GM12891 (cell line): Measurements from ENCODE around the gene ASTN2.

Experiments used
- DNase-seq: peaks from one replicate; pipeline ENCODE4 v3.0.0; 2011; ENCODE audit warnings: low spot score; ENCODE audit not compliant: insufficient read length
- FAIRE-seq: peaks from 2 replicates; lab custom pipeline; 2011; peaks lifted over from hg19 to GRCh38; lab: Jason Lieb, UNC
- PAX5 ChIP-seq: IDR thresholded peaks from 2 replicates; pipeline ENCODE4 v1.6.1; 2011; ENCODE audit warnings: low read length, moderate library complexity, mild to moderate bottlenecking; ENCODE audit not compliant: insufficient read depth, severe bottlenecking
- POLR2A ChIP-seq: IDR thresholded peaks from 2 replicates; pipeline ENCODE4 v1.6.1; 2011; ENCODE audit warnings: low read depth, low read length, control low read depth
- POLR2AphosphoS5 ChIP-seq: IDR thresholded peaks from 2 replicates; pipeline ENCODE4 v1.6.1; 2011; ENCODE audit warnings: low read depth, low read length, control low read depth
- POU2F2 ChIP-seq: IDR thresholded peaks from 2 replicates; pipeline ENCODE4 v1.6.1; 2011; ENCODE audit warnings: low read depth, mild to moderate bottlenecking, control low read depth, low read length, moderate library complexity
- SPI1 ChIP-seq: IDR thresholded peaks from 2 replicates; pipeline ENCODE4 v1.6.1; 2011; ENCODE audit warnings: low read depth, low read length, control low read depth
- TAF1 ChIP-seq: IDR thresholded peaks from 2 replicates; pipeline ENCODE4 v1.6.1; 2011; ENCODE audit warnings: low read depth, low read length, control low read depth

The ASTN2 gene

DNA sequence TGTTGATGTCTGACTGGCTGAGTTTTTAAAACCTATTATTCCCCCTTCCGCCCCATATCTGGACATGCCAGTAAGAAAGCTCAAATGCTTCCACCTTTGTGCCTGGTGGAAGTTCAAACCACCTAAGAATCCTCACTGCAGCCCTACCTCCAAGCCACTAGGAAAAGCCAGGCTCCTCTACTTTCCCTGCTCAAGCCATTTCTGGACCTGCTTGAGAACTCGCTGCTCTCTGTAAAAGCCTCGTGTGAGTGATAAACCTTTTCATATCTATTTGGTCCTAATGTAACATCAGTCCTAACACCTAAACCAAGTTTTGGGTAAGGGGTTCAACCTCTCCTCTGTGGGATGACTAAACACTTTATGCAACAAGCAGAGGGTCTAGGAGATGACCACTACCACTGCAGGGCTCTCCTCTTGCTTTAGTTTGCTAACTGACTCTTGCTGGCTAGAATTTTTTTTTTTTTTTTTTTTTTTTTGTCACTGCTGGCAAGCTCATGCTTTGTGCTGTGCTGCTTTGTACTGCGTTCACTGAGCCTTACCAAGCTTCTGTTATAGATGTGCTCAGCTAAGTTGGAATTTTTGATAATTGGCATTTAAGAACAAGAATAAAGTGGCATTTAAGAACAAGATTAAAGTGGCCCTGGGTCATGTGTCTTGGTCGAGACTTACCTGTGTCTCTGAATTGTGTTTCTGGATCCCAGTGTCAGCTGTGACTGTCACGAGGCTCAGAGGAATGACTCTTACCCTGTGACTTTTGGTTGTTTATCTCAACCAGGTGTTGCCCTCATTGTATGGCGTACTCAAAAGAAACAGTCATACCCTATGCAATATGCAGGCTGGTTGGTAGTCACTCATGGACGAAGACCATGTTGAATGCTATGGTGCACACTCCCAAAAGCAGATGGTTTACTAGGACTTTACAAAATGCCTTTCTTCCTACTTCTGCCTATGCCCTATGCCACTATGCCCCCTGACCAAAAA is 708.3 kb downstream of the ASTN2 start:
- FAIRE-seq, result no peak
- no peak for TF ChIP-seq SPI1
- no peak for TF ChIP-seq POU2F2
- no peak for TF ChIP-seq PAX5
- no peak for TF ChIP-seq POLR2A
- no peak for TF ChIP-seq POLR2AphosphoS5
- TF ChIP-seq TAF1, result no peak
- DNase-seq, result no peak

DNA sequence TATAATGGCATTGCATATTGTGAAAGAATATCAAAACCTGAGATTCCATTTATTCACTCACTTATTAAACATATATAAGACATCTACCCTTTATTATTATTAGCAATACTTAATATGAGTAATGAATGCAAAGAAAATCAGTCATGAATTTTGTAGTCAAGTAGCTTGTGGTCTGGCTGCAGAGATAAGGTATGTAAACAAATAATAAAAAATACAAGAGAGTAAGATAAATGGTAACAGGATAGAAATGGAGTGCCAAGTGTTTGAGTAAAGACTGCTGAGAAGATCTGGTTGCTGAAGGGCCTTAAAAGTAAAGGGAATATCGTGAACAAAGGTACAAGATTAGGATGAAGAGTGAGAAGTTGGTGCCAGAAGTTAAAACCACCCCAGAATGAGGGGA is 709.3 kb downstream of the ASTN2 start:
- FAIRE-seq (no peak), DNase-seq (no peak)
- TF ChIP-seq POLR2AphosphoS5 (no peak), POLR2A (no peak), SPI1 (no peak), PAX5 (no peak), POU2F2 (no peak), TAF1 (no peak)

DNA sequence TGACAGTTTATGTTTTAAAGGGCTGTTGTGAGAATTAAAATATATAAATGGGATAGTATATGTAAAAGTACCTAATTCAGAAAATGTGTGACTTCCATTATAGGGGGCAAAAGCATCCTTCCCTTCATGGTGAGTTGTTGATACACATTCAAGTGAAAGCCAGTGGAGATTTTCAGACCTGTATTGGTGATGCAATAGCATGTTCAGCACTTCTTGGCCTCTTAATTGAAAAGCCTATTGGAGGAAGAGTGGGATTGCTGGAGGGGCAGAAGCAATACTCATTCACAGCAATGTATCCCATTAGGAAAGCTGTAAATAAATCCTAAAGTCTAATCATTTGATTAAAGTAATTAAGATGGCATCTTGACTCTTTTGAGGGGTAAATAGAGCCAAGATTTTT is 710.4 kb downstream of the ASTN2 start:
- TF ChIP-seq TAF1 (no peak), POLR2AphosphoS5 (no peak), PAX5 (no peak), POLR2A (no peak), POU2F2 (no peak), SPI1 (no peak)
- DNase-seq, result no peak
- no peak for FAIRE-seq

DNA sequence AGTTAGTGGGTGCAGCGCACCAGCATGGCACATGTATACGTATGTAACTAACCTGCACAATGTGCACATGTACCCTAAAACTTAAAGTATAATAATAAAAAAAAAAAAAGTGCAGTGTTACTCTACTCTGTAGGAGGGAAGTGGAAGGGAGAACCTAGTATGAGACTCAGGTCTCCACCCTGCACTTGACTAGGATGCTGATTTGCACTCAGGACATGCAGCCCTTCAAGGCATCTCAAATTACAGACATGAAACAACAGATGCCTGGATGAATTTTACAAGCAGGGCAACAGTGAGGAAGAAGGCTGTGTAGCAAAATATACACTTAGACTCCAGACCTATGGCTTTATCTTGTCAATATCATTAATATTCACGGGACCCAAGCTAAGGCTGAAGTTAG is 711.2 kb downstream of the ASTN2 start:
- FAIRE-seq (no peak), DNase-seq (no peak)
- no peak for TF ChIP-seq PAX5
- no peak for TF ChIP-seq POLR2A
- TF ChIP-seq SPI1, result no peak
- TF ChIP-seq POU2F2, result no peak

DNA sequence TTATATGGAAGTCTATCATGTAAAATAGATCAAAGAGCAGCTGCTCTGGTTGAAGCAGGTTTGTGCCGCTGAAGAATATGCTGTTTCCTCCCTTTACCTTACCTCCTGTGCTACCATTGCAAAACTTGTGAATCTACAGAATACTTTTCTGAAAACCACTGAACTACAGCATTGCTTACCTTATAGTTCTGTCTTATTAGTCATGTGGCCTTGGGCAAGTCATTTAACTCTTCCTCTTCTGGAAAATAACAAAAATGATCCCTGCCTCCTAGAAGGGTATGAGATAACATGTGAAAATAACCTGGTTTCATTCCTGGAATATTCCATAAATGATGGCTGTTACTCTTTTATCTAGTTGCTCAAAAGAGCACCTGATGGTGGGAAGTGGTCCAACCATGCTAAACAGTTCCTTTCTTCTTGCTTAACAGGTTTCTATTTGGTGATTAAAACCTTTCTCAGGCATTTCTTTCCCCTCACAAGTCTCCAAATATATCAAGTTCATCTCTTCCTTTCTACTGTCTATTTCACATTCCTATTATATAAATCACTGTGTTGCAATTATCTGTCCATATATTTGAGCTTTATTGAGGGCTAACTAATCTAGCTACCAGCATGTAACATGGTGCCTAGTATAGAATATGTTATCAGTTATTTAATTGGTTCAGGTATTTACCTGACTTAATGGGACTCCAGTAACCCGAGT is 712.8 kb downstream of the ASTN2 start:
- no peak for DNase-seq
- FAIRE-seq, result no peak
- TF ChIP-seq POU2F2 (no peak), SPI1 (no peak), POLR2AphosphoS5 (no peak), TAF1 (no peak), POLR2A (no peak), PAX5 (no peak)

DNA sequence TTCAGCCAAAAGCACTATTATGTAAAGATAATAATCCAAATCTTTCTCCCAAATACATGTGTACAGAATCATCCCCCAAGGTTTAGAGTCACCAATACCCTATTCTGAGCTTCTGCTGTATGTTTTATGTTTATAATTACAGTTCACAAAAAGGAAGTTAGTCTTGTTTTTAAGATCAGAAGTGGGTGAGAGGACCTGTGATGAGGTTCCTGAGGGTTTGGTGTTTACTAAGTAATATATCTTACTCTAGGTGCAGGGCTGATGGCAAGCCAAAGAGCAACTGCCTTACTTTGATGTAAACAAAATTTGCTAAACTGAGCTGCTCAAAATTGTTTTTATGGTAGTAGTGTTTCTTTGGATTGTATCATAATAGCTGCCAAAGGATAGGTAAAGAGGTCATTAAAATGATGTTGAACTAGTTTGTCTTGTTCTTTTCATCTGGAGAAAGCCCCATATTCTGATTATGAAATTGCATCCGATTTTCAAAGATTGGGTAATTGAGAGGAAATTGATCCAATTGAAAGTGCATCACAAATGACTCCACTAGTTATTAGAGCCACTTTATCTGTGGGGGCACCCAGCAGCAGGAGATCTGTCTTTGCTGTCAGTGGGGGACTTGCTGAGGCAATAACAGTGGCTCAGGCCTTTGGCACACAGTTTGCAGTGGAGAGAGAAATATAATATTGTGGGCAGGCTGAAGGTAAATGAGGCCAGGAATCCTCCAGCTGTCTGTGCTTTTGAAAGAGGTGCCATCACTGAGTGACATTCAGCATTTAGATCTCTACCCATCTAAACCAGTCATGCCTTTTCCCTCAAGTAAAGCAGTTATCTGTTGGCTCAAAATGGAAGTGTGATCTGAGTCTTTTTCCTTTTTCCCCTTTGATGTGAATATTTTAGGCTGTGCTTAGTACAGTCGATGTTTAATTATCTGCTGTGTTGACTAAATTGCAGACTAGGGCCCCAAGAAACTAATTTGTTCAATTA is 713.7 kb downstream of the ASTN2 start:
- no peak for TF ChIP-seq PAX5
- no peak for TF ChIP-seq POLR2A
- TF ChIP-seq POLR2AphosphoS5, result 0 out of 2 replicates have a peak, but pooled peaks have one; percentile 21
- TF ChIP-seq TAF1, result no peak
- DNase-seq (no peak), FAIRE-seq (no peak)

DNA sequence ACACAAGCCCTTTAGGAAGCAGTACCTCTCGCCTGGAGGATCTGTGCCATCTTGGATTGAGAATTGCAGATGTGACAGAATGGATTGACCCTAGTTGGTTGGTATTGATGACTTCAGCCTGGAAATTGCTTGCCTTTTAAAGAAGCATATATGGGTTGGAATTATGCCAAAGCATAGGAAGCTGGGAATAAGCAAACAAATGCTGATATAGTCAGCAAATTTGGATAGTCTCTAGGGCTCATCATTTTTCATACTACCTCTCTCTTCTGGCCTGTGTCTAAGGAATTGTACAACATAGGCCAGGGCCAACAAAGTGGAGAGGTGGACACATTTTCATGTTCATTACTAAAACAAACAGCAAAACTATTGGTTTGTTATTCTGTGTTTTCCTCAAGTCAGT is 714.6 kb downstream of the ASTN2 start:
- FAIRE-seq (no peak), DNase-seq (no peak)
- TF ChIP-seq PAX5 (no peak), POLR2A (no peak), POU2F2 (no peak), TAF1 (no peak), POLR2AphosphoS5 (no peak), SPI1 (no peak)

DNA sequence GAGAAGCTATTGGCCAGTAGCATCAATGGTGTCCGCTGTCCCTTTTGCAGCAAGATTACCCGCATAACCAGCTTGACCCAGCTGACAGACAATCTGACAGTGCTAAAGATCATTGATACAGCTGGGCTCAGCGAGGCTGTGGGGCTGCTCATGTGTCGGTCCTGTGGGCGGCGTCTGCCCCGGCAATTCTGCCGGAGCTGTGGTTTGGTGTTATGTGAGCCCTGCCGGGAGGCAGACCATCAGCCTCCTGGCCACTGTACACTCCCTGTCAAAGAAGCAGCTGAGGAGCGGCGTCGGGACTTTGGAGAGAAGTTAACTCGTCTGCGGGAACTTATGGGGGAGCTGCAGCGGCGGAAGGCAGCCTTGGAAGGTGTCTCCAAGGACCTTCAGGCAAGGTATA is 717.0 kb downstream of the ASTN2 start:
- TF ChIP-seq POLR2AphosphoS5 (no peak), POU2F2 (no peak), TAF1 (no peak), POLR2A (no peak), PAX5 (no peak), SPI1 (no peak)
- no peak for FAIRE-seq
- DNase-seq, result no peak

DNA sequence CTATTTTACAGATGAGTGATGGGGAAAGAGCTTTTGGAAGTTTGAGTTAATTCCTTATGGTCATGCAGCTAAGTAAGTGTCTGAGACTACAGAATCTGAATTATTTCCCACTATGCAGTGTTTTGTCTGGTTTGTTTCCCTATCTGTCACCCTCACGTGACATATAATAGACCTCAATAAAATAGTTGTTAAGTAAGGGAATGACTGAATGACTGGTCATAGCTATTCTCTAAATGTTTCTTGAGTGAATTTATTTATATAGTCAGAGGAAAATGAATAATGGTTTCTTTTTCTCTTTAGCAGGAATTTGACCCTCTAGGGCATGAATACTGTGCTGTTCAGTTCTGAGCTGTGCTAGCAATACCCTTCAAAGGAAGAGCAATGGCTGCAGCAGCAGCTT is 717.5 kb downstream of the ASTN2 start:
- no peak for DNase-seq
- no peak for FAIRE-seq
- TF ChIP-seq PAX5 (no peak), POU2F2 (no peak), POLR2AphosphoS5 (no peak), TAF1 (no peak), POLR2A (no peak), SPI1 (no peak)
